ENCODE measurements around the gene DDR1.

DDR1 gene

GRCh38 chr6:30931272-30931671, 47.0 kb downstream of the DDR1 start:
- DNase-seq (ENCODE audit: insufficient read length, low spot score) (no peak), FAIRE-seq (no peak)
- no peak for TF ChIP-seq CTCF (IDR thresholded peaks at IDR 0.05; ENCODE audit: insufficient read depth, missing control alignments)

- no peak for TF ChIP-seq CTCF (IDR thresholded peaks at IDR 0.05; ENCODE audit: insufficient read depth, missing control alignments)
- no peak for FAIRE-seq
Observed at GRCh38 chr6:30931969-30932645, 47.8 kb downstream of the DDR1 start, which contains the start of gene SFTA2. TSS of gene SFTA2 (minus strand) at chr6:30932170. CDS start at chr6:30932096, 74 bp downstream.

GRCh38 chr6:30932665-30933365, 48.5 kb downstream of the DDR1 start:
- no peak for FAIRE-seq
- no peak for DNase-seq (ENCODE audit: insufficient read length, low spot score)
- TF ChIP-seq CTCF (IDR thresholded peaks at IDR 0.05; ENCODE audit: insufficient read depth, missing control alignments), result no peak

More at GRCh38 chr6:30931969-30932645, 47.8 kb downstream of the DDR1 start, which contains the start of gene SFTA2:
- DNase-seq (ENCODE audit: insufficient read length, low spot score), result no peak

- no peak for DNase-seq (ENCODE audit: insufficient read length, low spot score)
- no peak for TF ChIP-seq CTCF (IDR thresholded peaks at IDR 0.05; ENCODE audit: insufficient read depth, missing control alignments)
- FAIRE-seq, result no peak
Observed at GRCh38 chr6:30935018-30935417, 50.7 kb downstream of the DDR1 start.

GRCh38 chr6:30937265-30937664, 52.9 kb downstream of the DDR1 start:
- DNase-seq (ENCODE audit: insufficient read length, low spot score) (no peak), FAIRE-seq (no peak)
- no peak for TF ChIP-seq CTCF (IDR thresholded peaks at IDR 0.05; ENCODE audit: insufficient read depth, missing control alignments)

- no peak for TF ChIP-seq CTCF (IDR thresholded peaks at IDR 0.05; ENCODE audit: insufficient read depth, missing control alignments)
- DNase-seq (ENCODE audit: insufficient read length, low spot score), result no peak
- FAIRE-seq, result no peak
Observed at GRCh38 chr6:30938730-30939129, 54.4 kb downstream of the DDR1 start.

GRCh38 chr6:30939473-30939872, 55.2 kb downstream of the DDR1 start:
- no peak for FAIRE-seq
- no peak for DNase-seq (ENCODE audit: insufficient read length, low spot score)
- TF ChIP-seq CTCF (IDR thresholded peaks at IDR 0.05; ENCODE audit: insufficient read depth, missing control alignments), result no peak

Data from D721Med (cell line).